Karpas-422 (cell line): ENCODE data around the gene EIF3C. TPM values are rescaled to one million over a fixed set of nuclear protein-coding genes. Genes with fewer than 3 reads are reported as not detected.
"Not testable (repeated sequence)": the region's sequence is repeated elsewhere in the genome, so short reads cannot be mapped to it uniquely, and the experiment has no call there.

Source experiments
- DNase-seq: peaks from one replicate; pipeline ENCODE4 v3.0.0-alpha.2; 2015
- H2AFZ ChIP-seq: fragments of 200-600 bp; sonication (generic); 2 replicates; pipeline ENCODE4 v1.6.1; 2014; ENCODE audit warnings: antibody characterized with exemption, low read length, mixed read lengths
- H3K27ac ChIP-seq: fragments of 200-600 bp; sonication (generic); 2 replicates; pipeline ENCODE4 v1.5.1; 2014; ENCODE audit warnings: mild to moderate bottlenecking, low read length, moderate library complexity
- H3K27me3 ChIP-seq: fragments of 200-600 bp; sonication (generic); 2 replicates; pipeline ENCODE4 v1.6.1; 2014; ENCODE audit warnings: low read length, mixed read lengths
- H3K36me3 ChIP-seq: fragments of 200-600 bp; sonication (generic); 2 replicates; pipeline ENCODE4 v1.6.1; 2014; ENCODE audit warnings: low read length, mixed read lengths; ENCODE audit not compliant: insufficient read depth
- H3K4me1 ChIP-seq: fragments of 200-600 bp; sonication (generic); 2 replicates; pipeline ENCODE4 v1.6.1; 2014; ENCODE audit warnings: mild to moderate bottlenecking, low read length, mixed read lengths
- H3K4me2 ChIP-seq: fragments of 200-600 bp; sonication (generic); 2 replicates; pipeline ENCODE4 v1.6.1; 2014; ENCODE audit warnings: low read length, low read depth, mild to moderate bottlenecking; ENCODE audit not compliant: poor library complexity, severe bottlenecking
- H3K4me3 ChIP-seq: fragments of 200-600 bp; sonication (generic); 2 replicates; pipeline ENCODE4 v1.5.1; 2014; ENCODE audit warnings: mild to moderate bottlenecking, antibody characterized with exemption, low read length, mixed read lengths
- H3K79me2 ChIP-seq: fragments of 200-600 bp; sonication (generic); 2 replicates; pipeline ENCODE4 v1.6.1; 2014; ENCODE audit warnings: mild to moderate bottlenecking, low read length, mixed read lengths
- H3K9ac ChIP-seq: fragments of 200-600 bp; sonication (generic); 2 replicates; pipeline ENCODE4 v1.6.0; 2014; ENCODE audit warnings: low read length
- H3K9me2 ChIP-seq: fragments of 200-600 bp; sonication (generic), shearing (Covaris generic); replicated peaks from 2 replicates; pipeline ENCODE4 v1.6.0; 2014; ENCODE audit warnings: mild to moderate bottlenecking, low read length, moderate library complexity; ENCODE audit not compliant: insufficient read depth
- H3K9me3 ChIP-seq: fragments of 300-700, 200-600 bp; sonication (generic); 2 replicates; pipeline ENCODE4 v1.6.1; 2014; ENCODE audit warnings: low read length, mixed read lengths
- H4K20me1 ChIP-seq: fragments of 200-600 bp; sonication (generic); 2 replicates; pipeline ENCODE4 v1.6.1; 2014; ENCODE audit warnings: mild to moderate bottlenecking, antibody characterized with exemption, low read length, low read depth; ENCODE audit not compliant: insufficient read depth
- small RNA-seq: library from RNA; depleted of rRNA; stranded (forward); fragments of <200 nt; gene quantifications from one replicate; pipeline ENCODE3, GENCODE V24; 2014
- total RNA-seq: library from RNA; depleted of rRNA; stranded (reverse); fragments of >200 nt; shearing (Covaris generic); gene quantifications from 2 replicates; pipeline ENCODE4 v1.2.3, GENCODE V29; 2014; ENCODE audit warnings: low replicate concordance; rRNA removed

The EIF3C gene
- total RNA-seq, 1 experiment from 2014 or later, result 188 TPM

DNA sequence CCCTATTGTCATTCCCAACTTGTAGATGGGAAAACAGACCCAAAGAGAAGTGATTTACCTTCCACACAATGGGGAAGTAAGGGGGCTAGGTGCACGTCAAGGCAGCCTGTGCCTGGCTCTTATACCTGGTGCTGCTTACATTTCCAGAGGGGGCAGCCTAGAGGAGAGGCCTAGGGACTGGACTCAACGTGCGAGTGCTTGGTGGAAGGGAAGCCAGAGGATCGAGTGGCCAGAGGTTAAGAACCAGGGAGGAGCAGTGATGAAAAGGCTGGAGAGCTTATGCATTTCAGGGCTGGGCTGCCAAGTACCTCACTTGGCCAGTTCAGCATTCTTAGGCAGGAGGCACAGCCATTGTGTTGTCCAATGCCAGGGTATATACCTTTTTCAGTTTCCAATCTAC lies 71.1 kb downstream of the EIF3C start:
- H3K4me3 ChIP-seq, H3K79me2 ChIP-seq, H3K9ac ChIP-seq, H2AFZ ChIP-seq, H4K20me1 ChIP-seq, H3K9me2 ChIP-seq, H3K36me3 ChIP-seq, H3K27ac ChIP-seq, H3K4me2 ChIP-seq, DNase-seq, H3K4me1 ChIP-seq, H3K27me3 ChIP-seq, H3K9me3 ChIP-seq: not testable (repeated sequence)

Small RNA genes lying within 50 kb of the gene (small RNA-seq; reads per million reads assigned to genes)
- gene MIR6862-2, result not detected

Other genes starting within 250 kb of the EIF3C start
- gene NPIPB7, start 239.1 kb upstream of the EIF3C start, total RNA-seq, result not detected in 2 replicates
- gene CLN3, start 219.4 kb upstream of the EIF3C start, total RNA-seq, result 14.3 and 30.7 TPM in 2 replicates
- gene APOBR, start 216.8 kb upstream of the EIF3C start, total RNA-seq, result 0.18 and 0.41 TPM in 2 replicates
- gene IL27, start 204.6 kb upstream of the EIF3C start, total RNA-seq, result not detected in 2 replicates
- gene NUPR1, start 172.5 kb upstream of the EIF3C start, total RNA-seq, result not detected in 2 replicates
- 44.7 and 70.5 TPM in 2 replicates for gene SGF29, start 157.5 kb upstream of the EIF3C start, total RNA-seq
- gene SULT1A2, start 114.4 kb upstream of the EIF3C start, total RNA-seq, result 16.1 and 36.1 TPM in 2 replicates
- gene SULT1A1, start 101.4 kb upstream of the EIF3C start, total RNA-seq, result 122 and 179 TPM in 2 replicates
- 1.9 and 4.5 TPM in 2 replicates for gene NPIPB8, start 73.4 kb upstream of the EIF3C start, total RNA-seq
- 1.6 and 4.3 TPM in 2 replicates for gene NPIPB9, start 40.3 kb downstream of the EIF3C start, total RNA-seq
- 116 and 162 TPM in 2 replicates for gene ATXN2L, start 111.5 kb downstream of the EIF3C start, total RNA-seq
- gene TUFM, start 134.9 kb downstream of the EIF3C start, total RNA-seq, result 161 and 250 TPM in 2 replicates
- gene SH2B1, start 152.4 kb downstream of the EIF3C start, total RNA-seq, result 18.8 and 47.5 TPM in 2 replicates
- 0.75 and 4.4 TPM in 2 replicates for gene ATP2A1, start 167.0 kb downstream of the EIF3C start, total RNA-seq
- gene RABEP2, start 213.8 kb downstream of the EIF3C start, total RNA-seq, result 15.9 and 52.4 TPM in 2 replicates
- 194 and 392 TPM in 2 replicates for gene CD19, start 220.5 kb downstream of the EIF3C start, total RNA-seq
- gene NFATC2IP, start 239.5 kb downstream of the EIF3C start, total RNA-seq, result 58.2 and 64.0 TPM in 2 replicates